Astrocyte (in vitro differentiated cells and primary cell): ENCODE results near the gene COL27A1. TPM values are rescaled to one million over a fixed set of nuclear protein-coding genes. Genes with fewer than 3 reads are reported as not detected.

Source experiments
- DNase-seq: peaks from one replicate; pipeline ENCODE4 v3.0.0-alpha.2; 2010; ENCODE audit warnings: low read depth
- FAIRE-seq: peaks from 2 replicates; lab custom pipeline; 2011; peaks lifted over from hg19 to GRCh38; lab: Jason Lieb, UNC
- H2AFZ ChIP-seq: 2 replicates; pipeline ENCODE4 v1.6.0; 2012; ENCODE audit warnings: low read depth, low read length, inconsistent platforms
- H3K27ac ChIP-seq: 2 replicates; pipeline ENCODE4 v1.5.1; 2011; ENCODE audit warnings: low read depth, low read length, inconsistent platforms
- H3K27me3 ChIP-seq: 2 replicates; pipeline ENCODE4 v1.6.0; 2011; ENCODE audit warnings: low read length, inconsistent platforms; ENCODE audit not compliant: insufficient read depth
- H3K36me3 ChIP-seq: 2 replicates; pipeline ENCODE4 v1.5.1; 2011; ENCODE audit warnings: low read length, inconsistent platforms; ENCODE audit not compliant: insufficient read depth
- H3K4me1 ChIP-seq: 2 replicates; pipeline ENCODE4 v1.5.1; 2011; ENCODE audit warnings: low read length, inconsistent platforms; ENCODE audit not compliant: insufficient read depth
- H3K4me2 ChIP-seq: 2 replicates; pipeline ENCODE4 v1.6.0; 2012; ENCODE audit warnings: low read length, inconsistent platforms
- H3K4me3 ChIP-seq: 2 replicates; pipeline ENCODE4 v1.5.1; 2011; ENCODE audit warnings: low read depth, mild to moderate bottlenecking, low read length, inconsistent platforms; ENCODE audit not compliant: insufficient read depth
- H3K79me2 ChIP-seq: 2 replicates; pipeline ENCODE4 v1.6.0; 2012; ENCODE audit warnings: mild to moderate bottlenecking, low read length, inconsistent platforms; ENCODE audit not compliant: insufficient read depth
- H3K9ac ChIP-seq: 2 replicates; pipeline ENCODE4 v1.6.0; 2012; ENCODE audit warnings: mild to moderate bottlenecking, low read length, inconsistent platforms
- H3K9me3 ChIP-seq: 2 replicates; pipeline ENCODE4 v1.5.1; 2012; ENCODE audit warnings: low read depth, mild to moderate bottlenecking, low read length, inconsistent platforms; ENCODE audit not compliant: insufficient read depth
- H4K20me1 ChIP-seq: 2 replicates; pipeline ENCODE4 v1.6.0; 2012; ENCODE audit warnings: low read length, inconsistent platforms; ENCODE audit not compliant: insufficient read depth
- H3K27ac Mint-ChIP-seq: one replicate; pipeline ENCODE4 v1.8.0; 2021; ENCODE audit warnings: mild to moderate bottlenecking, mixed read lengths; ENCODE audit not compliant: unreplicated experiment
- H3K27me3 Mint-ChIP-seq: one replicate; pipeline ENCODE4 v1.8.0; 2021; ENCODE audit warnings: low read depth, mixed read lengths; ENCODE audit not compliant: unreplicated experiment
- H3K36me3 Mint-ChIP-seq: one replicate; pipeline ENCODE4 v1.8.0; 2021; ENCODE audit warnings: low read depth, mixed read lengths; ENCODE audit not compliant: unreplicated experiment
- H3K4me1 Mint-ChIP-seq: one replicate; pipeline ENCODE4 v1.8.0; 2021; ENCODE audit warnings: low read depth, mixed read lengths; ENCODE audit not compliant: unreplicated experiment
- H3K4me3 Mint-ChIP-seq: one replicate; pipeline ENCODE4 v1.8.0; 2021; ENCODE audit warnings: mild to moderate bottlenecking, moderate library complexity, mixed read lengths; ENCODE audit not compliant: unreplicated experiment
- H3K9me3 Mint-ChIP-seq: one replicate; pipeline ENCODE4 v1.8.0; 2021; ENCODE audit warnings: mild to moderate bottlenecking, mixed read lengths; ENCODE audit not compliant: unreplicated experiment
- CTCF ChIP-seq: IDR thresholded peaks from 2 replicates; pipeline ENCODE4 v1.5.1; 2011; ENCODE audit warnings: low read depth, mild to moderate bottlenecking, inconsistent platforms, low read length, moderate library complexity; ENCODE audit not compliant: insufficient read depth
- EZH2 ChIP-seq: IDR thresholded peaks from 2 replicates; pipeline ENCODE4 v1.6.1; 2012; ENCODE audit warnings: mild to moderate bottlenecking, low read length, inconsistent platforms; ENCODE audit not compliant: insufficient read depth
- total RNA-seq: library from RNA; stranded (reverse); gene quantifications from 2 replicates; pipeline ENCODE4 v1.2.1, GENCODE V29; 2021

Gene COL27A1
- total RNA-seq, 1 donor from 2014 or later = 31.2 TPM

- Histone ChIP-seq H3K9ac (no peak overlapping the region), H3K27me3 (peaks cover 14% of the 10 kb centered on the region), H3K9me3 (no peaks in the 10 kb centered on the region), H4K20me1 (peaks cover 34% of the 10 kb centered on the region), H3K36me3 (no peaks in the 10 kb centered on the region), H3K4me3 (peak overlapping the region; percentile 46), H3K4me2 (peak overlapping the region; percentile 100), H3K4me1 (peaks cover 33% of the 10 kb centered on the region), H3K27ac (no peak overlapping the region), H2AFZ (peak overlapping the region; percentile 47), H3K79me2 (peaks cover 35% of the 10 kb centered on the region)
- FAIRE-seq (no peak), DNase-seq (peak; percentile 23)
- TF ChIP-seq CTCF = no peak
- peak; percentile 15 for TF ChIP-seq EZH2
- H3K9me3 Mint-ChIP-seq = peaks cover 2% of the 10 kb centered on the region
- peak overlapping the region; percentile 21 for H3K27ac Mint-ChIP-seq
- peak overlapping the region; percentile 83 for H3K4me3 Mint-ChIP-seq
- H3K36me3 Mint-ChIP-seq = peaks cover 16% of the 10 kb centered on the region
- H3K27me3 Mint-ChIP-seq = peaks cover 31% of the 10 kb centered on the region
- H3K4me1 Mint-ChIP-seq = peaks cover 30% of the 10 kb centered on the region
These were observed 686 bp upstream of the COL27A1 start for GRCh38 chr9:114154600-114155102.

DNA sequence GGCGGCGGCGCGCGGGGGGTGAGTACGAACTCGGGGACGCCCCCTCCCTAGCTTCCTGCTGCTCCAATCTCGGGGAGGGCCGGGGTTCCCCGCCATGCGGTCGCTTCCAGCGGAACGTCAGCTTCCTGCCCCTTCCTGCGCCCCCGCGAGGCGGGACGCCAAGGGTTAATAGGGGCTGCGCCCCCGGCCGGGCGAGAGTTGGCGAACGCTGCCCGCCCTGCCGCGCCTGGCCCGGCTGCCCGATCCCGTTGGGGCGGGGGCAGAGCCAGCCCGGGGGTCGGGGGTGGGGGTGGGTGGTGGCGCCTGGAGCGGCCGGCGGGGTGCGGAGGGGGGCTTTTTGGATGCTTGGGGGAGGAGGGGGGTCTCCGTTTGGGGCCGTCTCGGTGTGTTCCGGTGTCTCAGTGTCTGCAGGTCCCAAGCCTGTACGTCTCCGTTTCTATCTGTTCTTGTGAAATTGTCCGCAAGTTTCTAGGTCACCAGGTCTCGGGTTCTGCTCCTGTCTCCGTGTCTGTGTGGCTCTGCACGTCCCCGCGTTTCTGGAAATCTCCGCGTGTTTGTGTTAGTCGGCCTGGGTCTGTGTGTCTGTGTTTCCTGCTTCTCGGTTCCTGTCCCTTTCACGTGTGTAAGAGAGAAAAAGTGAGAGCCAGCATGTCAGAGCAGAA, 789 bp downstream of the COL27A1 start:
- peaks cover 33% of the 10 kb centered on the region for H3K4me1 ChIP-seq
- Mint-ChIP-seq H3K36me3 (peaks cover 22% of the 10 kb centered on the region), H3K9me3 (peaks cover 2% of the 10 kb centered on the region), H3K4me3 (peak overlapping the region; percentile 94), H3K4me1 (peaks cover 37% of the 10 kb centered on the region), H3K27ac (peak overlapping the region; percentile 87), H3K27me3 (peaks cover 25% of the 10 kb centered on the region)
- H3K27ac ChIP-seq = peak overlapping the region; percentile 83
- peak overlapping the region; percentile 85 for H3K4me3 ChIP-seq
- FAIRE-seq (no peak), DNase-seq (no peak)
- H3K9me3 ChIP-seq = no peaks in the 10 kb centered on the region
- H4K20me1 ChIP-seq = peaks cover 42% of the 10 kb centered on the region
- TF ChIP-seq EZH2 (no peak), CTCF (no peak)
- H3K4me2 ChIP-seq = peak overlapping the region; percentile 100
- peak overlapping the region; percentile 65 for H2AFZ ChIP-seq
- peaks cover 14% of the 10 kb centered on the region for H3K27me3 ChIP-seq
- H3K36me3 ChIP-seq = no peaks in the 10 kb centered on the region
- H3K9ac ChIP-seq = peak overlapping the region; percentile 91
- peaks cover 45% of the 10 kb centered on the region for H3K79me2 ChIP-seq
